DMS79 (cell line): ENCODE results near the gene KLKB1.

Source experiments
- DNase-seq: peaks from one replicate; lab custom pipeline; 2025; lab: John Stamatoyannopoulos, UW

Gene KLKB1

GRCh38 chr4:186227221-186227620, at the start of gene KLKB1:
Gene KLKB1 (plus strand): TSS chr4:186227507. CDS start chr4:186228196, 689 bp downstream.
- no peak for DNase-seq

GRCh38 chr4:186188107-186188506, 39.2 kb upstream of the KLKB1 start:
- DNase-seq = no peak

- DNase-seq = no peak
Measured at GRCh38 chr4:186189656-186190055, 37.7 kb upstream of the KLKB1 start.

GRCh38 chr4:186190581-186191199, 36.6 kb upstream of the KLKB1 start:
- no peak for DNase-seq

GRCh38 chr4:186191200-186192065, 35.9 kb upstream of the KLKB1 start, which contains the start of gene CYP4V2:
Gene CYP4V2 (plus strand): TSS chr4:186191567. CDS start chr4:186191824, 257 bp downstream.
- peak; percentile 24 for DNase-seq

GRCh38 chr4:186192066-186192612, 35.2 kb upstream of the KLKB1 start:
- DNase-seq = no peak

GRCh38 chr4:186193851-186194250, 33.5 kb upstream of the KLKB1 start:
- DNase-seq = no peak

GRCh38 chr4:186196063-186196462, 31.2 kb upstream of the KLKB1 start:
- no peak for DNase-seq

- DNase-seq = no peak
Measured at GRCh38 chr4:186200516-186200915, 26.8 kb upstream of the KLKB1 start.

- DNase-seq = no peak
Measured at GRCh38 chr4:186201010-186201409, 26.3 kb upstream of the KLKB1 start.

- no peak for DNase-seq
Measured at GRCh38 chr4:186201535-186202230, 25.6 kb upstream of the KLKB1 start.

- DNase-seq = no peak
Measured at GRCh38 chr4:186202490-186203140, 24.7 kb upstream of the KLKB1 start.

GRCh38 chr4:186203406-186203805, 23.9 kb upstream of the KLKB1 start:
- DNase-seq = no peak

GRCh38 chr4:186204103-186204559, 23.2 kb upstream of the KLKB1 start:
- no peak for DNase-seq

- no peak for DNase-seq
Measured at GRCh38 chr4:186204686-186205085, 22.6 kb upstream of the KLKB1 start.

- no peak for DNase-seq
Measured at GRCh38 chr4:186205156-186205555, 22.2 kb upstream of the KLKB1 start.

GRCh38 chr4:186216465-186217024, 10.8 kb upstream of the KLKB1 start:
- peak; percentile 10 for DNase-seq

- DNase-seq = no peak
Measured at GRCh38 chr4:186217733-186218293, 9.5 kb upstream of the KLKB1 start.

- no peak for DNase-seq
Measured at GRCh38 chr4:186221624-186222023, 5.7 kb upstream of the KLKB1 start.

GRCh38 chr4:186225848-186226247, 1.5 kb upstream of the KLKB1 start:
- no peak for DNase-seq
